Measurements from ENCODE around the gene RNF103. TPM values are rescaled to one million over a fixed set of nuclear protein-coding genes. Genes with fewer than 3 reads are reported as not detected.

The RNF103 gene
- total and polyA plus RNA-seq, 2 of the 13 experiments (the other 11 are each of a cell fraction or from before 2014, with no cell fraction given), result 19.8 to 21.1 TPM

GRCh38 chr2:86563650-86564061 lies 60.0 kb downstream of the RNF103 start (continued):
- TF ChIP-seq YY1 (IDR thresholded peaks at IDR 0.05; ENCODE audit: insufficient read depth, insufficient replicate concordance, low read depth, low read length) (no peak), ZNF232 (CRISPR knock-in tag; IDR thresholded peaks at IDR 0.05; ENCODE audit: borderline replicate concordance) (no peak), ZNF225 (CRISPR knock-in tag; IDR thresholded peaks at IDR 0.05) (no peak), HBP1 (CRISPR knock-in tag; IDR thresholded peaks at IDR 0.05; ENCODE audit: low read depth) (no peak), ZNF431 (CRISPR knock-in tag; IDR thresholded peaks at IDR 0.05; ENCODE audit: borderline replicate concordance, low read depth) (no peak), ZNF577 (CRISPR knock-in tag; IDR thresholded peaks at IDR 0.05; ENCODE audit: borderline replicate concordance, low read depth) (no peak), SOX13 (IDR thresholded peaks at IDR 0.05) (no peak), SOX13 (CRISPR knock-in tag; conservative IDR thresholded peaks at IDR 0.05 in 1 of 2, IDR thresholded peaks at IDR 0.05 in 1 of 2) (no peak), SRY (CRISPR knock-in tag; IDR thresholded peaks at IDR 0.05) (no peak), DZIP1 (CRISPR knock-in tag; IDR thresholded peaks at IDR 0.05) (no peak), AHR (CRISPR knock-in tag; IDR thresholded peaks at IDR 0.05) (0 out of 2 replicates have a peak, but pooled peaks have one; percentile 0), ZBTB33 (CRISPR knock-in tag; IDR thresholded peaks at IDR 0.05) (no peak), PHF5A (CRISPR knock-in tag; IDR thresholded peaks at IDR 0.05; ENCODE audit: low read depth, unreplicated experiment) (no peak), AKAP8 (CRISPR knock-in tag; IDR thresholded peaks at IDR 0.05) (no peak; the same call in 1 of the 2 replicates), ZNF879 (CRISPR knock-in tag; IDR thresholded peaks at IDR 0.05) (peak; percentile 7; the same call in 1 of the 2 replicates), THAP9 (CRISPR knock-in tag; IDR thresholded peaks at IDR 0.05; ENCODE audit: borderline replicate concordance) (no peak), ZNF446 (CRISPR knock-in tag; IDR thresholded peaks at IDR 0.05) (no peak), ZNF749 (CRISPR knock-in tag; IDR thresholded peaks at IDR 0.05; ENCODE audit: borderline replicate concordance) (no peak), HNF1B (CRISPR knock-in tag; IDR thresholded peaks at IDR 0.05) (0 out of 2 replicates have a peak, but pooled peaks have one; percentile 2)

All from HepG2 (cell line).